ENCODE data around the gene TLE6.

- TF ChIP-seq CTCF (IDR thresholded peaks at IDR 0.05) (no peak), POLR2A (IDR thresholded peaks at IDR 0.05) (no peak)
Measured at GRCh38 chr19:2993579-2993978, 16.2 kb downstream of the TLE6 start.

Measured in body of pancreas (tissue), 4 donors.